ENCODE results near the gene TSPAN3. TPM values are rescaled to one million over a fixed set of nuclear protein-coding genes. Genes with fewer than 3 reads are reported as not detected.

Gene TSPAN3
- total RNA-seq, 4 donors from 2014 or later = 82.7 to 92.6 (median 88.2) TPM

DNA sequence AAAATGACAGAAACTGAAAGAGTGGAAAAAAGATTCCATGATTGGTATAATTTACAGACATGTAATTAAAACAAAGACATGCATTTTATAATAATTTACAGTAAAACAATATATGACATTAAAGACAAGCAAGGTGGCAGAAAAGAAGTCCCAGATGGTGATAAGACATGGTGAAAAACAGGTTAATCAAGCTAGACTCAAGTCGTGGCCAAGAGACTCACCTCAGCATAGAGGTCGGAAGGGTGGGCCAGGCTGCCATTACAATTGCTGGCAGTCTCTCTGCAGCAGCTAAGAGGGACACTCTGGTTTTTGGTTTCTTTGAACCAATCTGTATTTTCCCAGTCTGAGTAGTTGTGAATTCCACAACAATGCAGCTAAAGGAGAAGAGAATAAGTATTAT lies 18.4 kb downstream of the TSPAN3 start:
- 42 to 65% methylated on average over 2 of the region's 2 CpGs for WGBS, 2 donors
- DNase-seq (ENCODE audit: low spot score in 2 of 2) = no peak

DNA sequence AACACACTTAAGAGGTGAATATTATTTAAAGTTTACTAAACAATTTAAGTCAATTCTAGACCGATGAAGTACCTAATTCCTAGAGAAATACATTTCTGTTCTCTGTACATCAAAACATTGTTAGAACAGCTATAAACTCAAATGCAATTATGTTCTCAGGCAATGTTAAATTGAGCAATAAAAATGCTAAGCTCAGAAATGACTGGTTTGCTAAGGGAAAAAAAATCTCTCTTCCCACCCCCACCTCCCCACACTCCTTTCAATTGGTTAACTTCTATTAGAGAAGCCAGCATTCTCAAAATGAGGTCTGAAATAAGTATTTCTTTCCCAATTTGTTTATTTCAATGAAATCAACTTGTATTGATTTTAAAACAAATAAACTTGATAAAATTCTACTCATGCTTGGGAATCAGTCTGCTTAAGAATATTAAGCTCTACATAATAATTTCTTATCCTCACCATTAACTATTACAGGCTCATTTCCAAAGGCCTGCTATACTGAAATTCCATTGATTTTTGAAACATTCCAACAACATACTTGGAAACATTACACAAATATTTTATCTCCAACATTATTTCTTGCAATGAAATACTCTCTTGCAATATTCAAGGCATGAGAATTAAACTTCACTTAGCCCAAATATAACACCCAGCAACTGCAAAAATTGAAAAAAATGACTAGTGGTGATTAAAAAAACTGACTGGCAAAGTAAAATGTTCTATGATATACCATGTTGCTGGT lies 22.6 kb downstream of the TSPAN3 start:
- DNase-seq (ENCODE audit: low spot score in 2 of 2) = no peak
- WGBS, 2 donors = 96 to 100% methylated on average over 1 of the region's 1 CpG
- intact Hi-C loops (cut with DNase I; ENCODE audit: low total_unique reads) = no loop called here
- H3K4me3 ChIP-seq (ENCODE audit: low read depth, poor library complexity, severe bottlenecking) = no peak overlapping the region
- no peak for TF ChIP-seq POLR2A (IDR thresholded peaks at IDR 0.05)
- TF ChIP-seq, protein P1, sequence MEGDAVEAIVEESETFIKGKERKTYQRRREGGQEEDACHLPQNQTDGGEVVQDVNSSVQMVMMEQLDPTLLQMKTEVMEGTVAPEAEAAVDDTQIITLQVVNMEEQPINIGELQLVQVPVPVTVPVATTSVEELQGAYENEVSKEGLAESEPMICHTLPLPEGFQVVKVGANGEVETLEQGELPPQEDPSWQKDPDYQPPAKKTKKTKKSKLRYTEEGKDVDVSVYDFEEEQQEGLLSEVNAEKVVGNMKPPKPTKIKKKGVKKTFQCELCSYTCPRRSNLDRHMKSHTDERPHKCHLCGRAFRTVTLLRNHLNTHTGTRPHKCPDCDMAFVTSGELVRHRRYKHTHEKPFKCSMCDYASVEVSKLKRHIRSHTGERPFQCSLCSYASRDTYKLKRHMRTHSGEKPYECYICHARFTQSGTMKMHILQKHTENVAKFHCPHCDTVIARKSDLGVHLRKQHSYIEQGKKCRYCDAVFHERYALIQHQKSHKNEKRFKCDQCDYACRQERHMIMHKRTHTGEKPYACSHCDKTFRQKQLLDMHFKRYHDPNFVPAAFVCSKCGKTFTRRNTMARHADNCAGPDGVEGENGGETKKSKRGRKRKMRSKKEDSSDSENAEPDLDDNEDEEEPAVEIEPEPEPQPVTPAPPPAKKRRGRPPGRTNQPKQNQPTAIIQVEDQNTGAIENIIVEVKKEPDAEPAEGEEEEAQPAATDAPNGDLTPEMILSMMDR (IDR thresholded peaks at IDR 0.05) = no peak

More for the DNA sequence above, 18.4 kb downstream of the TSPAN3 start:
- TF ChIP-seq, protein P1 (IDR thresholded peaks at IDR 0.05) = no peak
- no peak for TF ChIP-seq POLR2A (IDR thresholded peaks at IDR 0.05)
- H3K4me3 ChIP-seq (ENCODE audit: low read depth, poor library complexity, severe bottlenecking) = no peak overlapping the region
- intact Hi-C loops (cut with DNase I; ENCODE audit: low total_unique reads) = no loop called here

DNA sequence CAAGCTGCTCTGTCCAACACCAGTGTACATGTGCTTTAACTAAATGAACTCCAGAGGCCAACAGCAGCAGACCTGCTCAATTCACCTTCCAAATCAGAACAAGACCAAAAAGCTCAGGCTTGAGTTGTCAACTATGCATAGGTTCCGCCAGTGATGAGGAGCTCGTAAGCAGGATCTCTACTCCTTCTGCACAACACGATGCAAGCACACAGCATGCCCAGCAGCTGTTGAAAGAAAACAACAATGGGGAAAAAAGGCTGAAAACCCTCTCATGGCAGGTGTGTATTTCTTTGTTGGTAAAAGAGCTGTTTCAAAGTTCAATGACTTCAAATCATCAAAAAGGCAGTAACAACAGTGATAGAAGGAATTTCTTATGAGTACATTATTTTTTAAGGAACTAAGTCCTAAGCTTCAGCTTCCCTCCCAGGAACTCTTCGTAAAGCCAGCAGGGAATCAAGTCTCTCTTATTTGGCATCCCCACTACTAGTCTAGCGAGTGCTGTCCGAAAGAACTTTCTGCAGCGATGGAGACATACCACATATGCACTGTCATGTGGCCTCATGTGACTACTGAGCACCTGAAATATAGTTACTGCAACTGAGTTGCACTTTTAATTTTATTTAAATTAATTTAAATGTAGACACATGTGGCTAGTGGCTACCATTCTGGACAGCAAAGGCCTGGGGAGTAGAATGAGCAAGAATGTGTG lies 24.1 kb downstream of the TSPAN3 start:
- intact Hi-C loops (cut with DNase I; ENCODE audit: low total_unique reads) = no loop called here
- 93% methylated on average over 7 of the region's 7 CpGs for WGBS, 2 donors
- TF ChIP-seq, protein P1 (IDR thresholded peaks at IDR 0.05) = no peak
- no peak for TF ChIP-seq POLR2A (IDR thresholded peaks at IDR 0.05)
- no peak for DNase-seq (ENCODE audit: low spot score in 2 of 2)
- H3K4me3 ChIP-seq (ENCODE audit: low read depth, poor library complexity, severe bottlenecking) = no peak overlapping the region

DNA sequence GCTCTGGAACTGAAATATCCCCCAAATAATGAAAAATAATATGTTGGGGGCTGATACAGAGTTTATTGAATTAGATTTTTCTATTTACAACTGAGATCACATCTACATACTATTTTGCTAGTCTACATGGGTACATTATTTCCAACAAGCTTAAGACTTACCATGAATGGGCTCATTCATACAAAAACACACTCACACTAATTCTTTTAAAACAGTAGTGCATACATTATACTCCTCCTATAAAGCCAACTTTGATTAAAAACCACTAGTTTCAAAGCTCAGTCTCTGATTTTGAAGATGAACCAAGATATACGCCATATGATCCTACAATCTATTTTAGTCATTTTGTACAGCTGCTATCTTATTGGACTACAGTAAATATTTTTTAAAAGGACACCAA lies 24.9 kb downstream of the TSPAN3 start:
- no peak for DNase-seq (ENCODE audit: low spot score in 2 of 2)
- TF ChIP-seq, protein P1 (IDR thresholded peaks at IDR 0.05) = no peak
- no peak for TF ChIP-seq POLR2A (IDR thresholded peaks at IDR 0.05)
- 84 to 91% methylated on average over 1 of the region's 1 CpG for WGBS, 2 donors
- no peak overlapping the region for H3K4me3 ChIP-seq (ENCODE audit: low read depth, poor library complexity, severe bottlenecking)
- intact Hi-C loops (cut with DNase I; ENCODE audit: low total_unique reads) = no loop called here

DNA sequence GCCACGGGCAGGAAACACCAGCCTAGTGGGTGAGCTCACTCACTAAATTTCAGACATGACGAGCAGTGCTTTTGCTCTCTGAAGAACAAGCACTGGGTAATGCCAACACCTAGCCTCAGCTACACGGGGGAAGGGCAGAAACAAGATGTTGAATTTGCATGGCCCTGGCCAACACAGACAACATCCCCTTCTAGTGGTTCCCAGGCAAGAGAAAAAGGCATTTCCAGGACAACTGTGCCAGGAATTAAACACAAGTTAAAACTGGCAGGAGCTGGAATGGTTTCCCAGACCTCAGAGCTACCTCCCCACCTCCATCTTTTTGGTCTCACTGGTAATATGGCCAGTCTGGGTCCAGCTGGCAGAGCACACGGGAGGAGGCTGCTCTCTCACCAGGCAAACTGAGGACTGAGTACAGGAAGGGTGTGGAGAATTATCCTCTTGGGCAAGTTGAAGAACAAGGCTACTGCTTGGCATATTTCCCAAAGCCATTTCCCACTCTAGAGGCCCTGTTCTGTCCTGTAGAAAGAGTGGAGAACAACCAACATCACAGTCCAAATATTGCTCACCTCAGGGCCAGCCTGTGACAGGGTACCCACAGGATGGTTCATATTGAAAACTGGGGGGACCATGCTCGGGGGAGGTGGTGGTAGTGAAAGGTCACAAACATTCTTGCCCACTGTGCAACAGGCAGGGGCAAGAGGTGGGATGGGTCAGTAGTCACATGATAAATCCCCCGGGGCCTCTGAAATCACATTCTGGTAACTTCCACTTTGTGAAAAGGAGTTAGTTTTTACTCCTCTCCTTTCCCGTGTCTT lies 26.5 kb downstream of the TSPAN3 start:
- intact Hi-C loops (cut with DNase I; ENCODE audit: low total_unique reads) = no loop called here
- TF ChIP-seq, protein P1 (IDR thresholded peaks at IDR 0.05) = no peak
- no peak for TF ChIP-seq POLR2A (IDR thresholded peaks at IDR 0.05)

More for the DNA sequence above, 26.5 kb downstream of the TSPAN3 start:
- WGBS, 2 donors = 69 to 75% methylated on average over 7 of the region's 7 CpGs
- no peak overlapping the region for H3K4me3 ChIP-seq (ENCODE audit: low read depth, poor library complexity, severe bottlenecking)
- DNase-seq (ENCODE audit: low spot score in 2 of 2) = no peak
